K562 (cell line): ENCODE data around the gene NUDCD3. TPM values are rescaled to one million over a fixed set of nuclear protein-coding genes. Genes with fewer than 3 reads are reported as not detected.

Source experiments
- BACH1 ChIP-seq: fragments of 200-800 bp; sonication (Bioruptor generic); IDR thresholded peaks from 2 replicates; pipeline ENCODE4 v1.6.1; 2016; ENCODE audit warnings: missing genetic modification characterization, missing compliant biosample characterization
- BHLHE40 ChIP-seq: IDR thresholded peaks from 2 replicates; pipeline ENCODE4 v1.6.1; 2011; ENCODE audit warnings: low read length, improper control_type of control experiment
- GTF2A2 ChIP-seq: IDR thresholded peaks from 2 replicates; pipeline ENCODE4 v1.6.1; 2016; ENCODE audit warnings: mild to moderate bottlenecking, missing genetic modification characterization, missing compliant biosample characterization
- HOXB6 ChIP-seq: fragments of 250-450 bp; sonication (Bioruptor Pico); IDR thresholded peaks from 2 replicates; pipeline ENCODE4 v1.5.1; 2022; ENCODE audit warnings: mild to moderate bottlenecking, borderline replicate concordance
- HSF4 ChIP-seq: fragments of 250-450 bp; sonication (Bioruptor Pico); IDR thresholded peaks from 2 replicates; pipeline ENCODE4 v2.1.2; 2022; ENCODE audit warnings: mild to moderate bottlenecking, moderate library complexity, borderline replicate concordance
- KDM5B ChIP-seq: fragments of 200-600 bp; sonication (generic); IDR thresholded peaks from 2 replicates; pipeline ENCODE4 v1.6.1; 2012; ENCODE audit warnings: low read depth, mild to moderate bottlenecking, moderate library complexity, low read length, control low read depth, inconsistent platforms; ENCODE audit not compliant: insufficient replicate concordance
- POLR2B ChIP-seq: fragments of 450-650 bp; IDR thresholded peaks from 2 replicates; pipeline ENCODE4 v1.6.1; 2018; ENCODE audit warnings: low read depth; ENCODE audit not compliant: partially characterized antibody
- POLR3A ChIP-seq: IDR thresholded peaks from 2 replicates; pipeline ENCODE4 v1.6.1; 2011; ENCODE audit warnings: borderline replicate concordance, mild to moderate bottlenecking, moderate library complexity; ENCODE audit not compliant: insufficient read length, insufficient read depth; ENCODE audit errors: extremely low read depth
- SRF ChIP-seq, 2 experiments: fragments of 250-450, 450-650 bp in 1 of 2; sonication (Bioruptor Pico) in 1 of 2; sonication (generic) in 1 of 2; formaldehyde crosslinking; IDR thresholded peaks; 2 replicates each; pipeline versions ENCODE4 v1.5.0 to v1.5.1; 2020 to 2022; ENCODE audit warnings: mild to moderate bottlenecking in 1 of 2, missing genetic modification reagents in 1 of 2
- U2AF2 ChIP-seq: fragments of 200-400 bp; formaldehyde crosslinking; optimal IDR thresholded peaks from 2 replicates; pipeline ENCODE3; 2017; ENCODE audit warnings: low read depth, mild to moderate bottlenecking, low read length
- ZC3H8 ChIP-seq: fragments of 450-650 bp; IDR thresholded peaks from 2 replicates; pipeline ENCODE4 v1.6.1; 2017
- ZNF316 ChIP-seq: fragments of 450-650 bp; IDR thresholded peaks from 2 replicates; pipeline ENCODE4 v1.6.1; 2016
- ZNF740 ChIP-seq, 3 experiments: fragments of 200-800 bp in 1 of 3; sonication (Bioruptor generic) in 1 of 3; sonication (generic) in 1 of 3; formaldehyde crosslinking in 1 of 3; IDR thresholded peaks; 2 replicates each; pipeline versions ENCODE4 v1.6.1 to v1.8.0; 2016 to 2022; ENCODE audit warnings: mild to moderate bottlenecking in 2 of 3, missing compliant biosample characterization in 2 of 3, missing genetic modification characterization in 2 of 3, missing genetic modification reagents in 1 of 3
- polyA plus RNA-seq, 8 experiments: library from polyadenylated mRNA; depleted of rRNA in 4 of 8; stranded (reverse) in 5 of 8; unstranded in 3 of 8; fragments of >200 nt; fragmentation: Nextera tagmentation in 2 of 8; fragmentation: Illumina TruSeq in 1 of 8; extraction: Ambion mirVana in 2 of 8; extraction: Trizol in 1 of 8; gene quantifications; 2 replicates each; pipeline versions ENCODE4 v1.2.1 to v1.2.3, GENCODE V29; 2011 to 2014; ENCODE audit warnings: inconsistent platforms in 1 of 8, missing spikeins in 1 of 8
- total RNA-seq, 7 experiments: library from RNA; depleted of rRNA in 6 of 7; stranded (reverse); fragments of >200 nt in 6 of 7; fragmentation: Illumina TruSeq in 2 of 7; extraction: Trizol in 2 of 7; gene quantifications; 2 replicates each; pipeline versions ENCODE4 v1.2.1 to v1.2.3, GENCODE V29; 2011 to 2021; ENCODE audit warnings: low replicate concordance in 1 of 7
- TF ChIP-seq, protein P1 (sequence below): fragments of 250-450 bp; sonication (Bioruptor Pico); IDR thresholded peaks from 2 replicates; pipeline ENCODE4 v1.4.0; 2020; ENCODE audit warnings: mild to moderate bottlenecking, moderate library complexity
- TF ChIP-seq, protein P2 (sequence below): fragments of 250-450 bp; sonication (Bioruptor Pico); IDR thresholded peaks from 2 replicates; pipeline ENCODE4 v1.4.0; 2020; ENCODE audit warnings: mild to moderate bottlenecking, moderate library complexity, borderline replicate concordance
- TF ChIP-seq, protein P3 (sequence below): sonication (generic); formaldehyde crosslinking; IDR thresholded peaks from 2 replicates; pipeline ENCODE4 v1.8.0; 2022; ENCODE audit warnings: missing genetic modification reagents, mild to moderate bottlenecking, moderate library complexity, borderline replicate concordance
- TF ChIP-seq, protein P4 (sequence below): sonication (generic); formaldehyde crosslinking; IDR thresholded peaks from 2 replicates; pipeline ENCODE4 v1.9.0; 2022; ENCODE audit warnings: mild to moderate bottlenecking, missing genetic modification reagents

Gene NUDCD3
- total and polyA plus RNA-seq, 9 of the 15 experiments (the other 6 are each of a cell fraction or from before 2014, with no cell fraction given), result 24.8 to 64.2 (median 42.6) TPM

- TF ChIP-seq BACH1 (no peak), ZNF740 (CRISPR knock-in tag; IDR thresholded peaks at IDR 0.05) (no peak), ZNF740 (tag; IDR thresholded peaks at IDR 0.05) (no peak), GTF2A2 (no peak), HOXB6 (CRISPR knock-in tag) (no peak), SRF (CRISPR knock-in tag; IDR thresholded peaks at IDR 0.05) (no peak), POLR3A (no peak), KDM5B (no peak), POLR2B (no peak), BHLHE40 (no peak), HSF4 (CRISPR knock-in tag) (no peak), U2AF2 (no peak), ZC3H8 (no peak), ZNF316 (peak; percentile 54)
- TF ChIP-seq, protein P1, sequence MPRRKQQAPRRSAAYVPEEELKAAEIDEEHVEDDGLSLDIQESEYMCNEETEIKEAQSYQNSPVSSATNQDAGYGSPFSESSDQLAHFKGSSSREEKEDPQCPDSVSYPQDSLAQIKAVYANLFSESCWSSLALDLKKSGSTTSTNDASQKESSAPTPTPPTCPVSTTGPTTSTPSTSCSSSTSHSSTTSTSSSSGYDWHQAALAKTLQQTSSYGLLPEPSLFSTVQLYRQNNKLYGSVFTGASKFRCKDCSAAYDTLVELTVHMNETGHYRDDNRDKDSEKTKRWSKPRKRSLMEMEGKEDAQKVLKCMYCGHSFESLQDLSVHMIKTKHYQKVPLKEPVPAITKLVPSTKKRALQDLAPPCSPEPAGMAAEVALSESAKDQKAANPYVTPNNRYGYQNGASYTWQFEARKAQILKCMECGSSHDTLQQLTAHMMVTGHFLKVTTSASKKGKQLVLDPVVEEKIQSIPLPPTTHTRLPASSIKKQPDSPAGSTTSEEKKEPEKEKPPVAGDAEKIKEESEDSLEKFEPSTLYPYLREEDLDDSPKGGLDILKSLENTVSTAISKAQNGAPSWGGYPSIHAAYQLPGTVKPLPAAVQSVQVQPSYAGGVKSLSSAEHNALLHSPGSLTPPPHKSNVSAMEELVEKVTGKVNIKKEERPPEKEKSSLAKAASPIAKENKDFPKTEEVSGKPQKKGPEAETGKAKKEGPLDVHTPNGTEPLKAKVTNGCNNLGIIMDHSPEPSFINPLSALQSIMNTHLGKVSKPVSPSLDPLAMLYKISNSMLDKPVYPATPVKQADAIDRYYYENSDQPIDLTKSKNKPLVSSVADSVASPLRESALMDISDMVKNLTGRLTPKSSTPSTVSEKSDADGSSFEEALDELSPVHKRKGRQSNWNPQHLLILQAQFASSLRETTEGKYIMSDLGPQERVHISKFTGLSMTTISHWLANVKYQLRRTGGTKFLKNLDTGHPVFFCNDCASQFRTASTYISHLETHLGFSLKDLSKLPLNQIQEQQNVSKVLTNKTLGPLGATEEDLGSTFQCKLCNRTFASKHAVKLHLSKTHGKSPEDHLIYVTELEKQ, result no peak
- TF ChIP-seq, protein P2, sequence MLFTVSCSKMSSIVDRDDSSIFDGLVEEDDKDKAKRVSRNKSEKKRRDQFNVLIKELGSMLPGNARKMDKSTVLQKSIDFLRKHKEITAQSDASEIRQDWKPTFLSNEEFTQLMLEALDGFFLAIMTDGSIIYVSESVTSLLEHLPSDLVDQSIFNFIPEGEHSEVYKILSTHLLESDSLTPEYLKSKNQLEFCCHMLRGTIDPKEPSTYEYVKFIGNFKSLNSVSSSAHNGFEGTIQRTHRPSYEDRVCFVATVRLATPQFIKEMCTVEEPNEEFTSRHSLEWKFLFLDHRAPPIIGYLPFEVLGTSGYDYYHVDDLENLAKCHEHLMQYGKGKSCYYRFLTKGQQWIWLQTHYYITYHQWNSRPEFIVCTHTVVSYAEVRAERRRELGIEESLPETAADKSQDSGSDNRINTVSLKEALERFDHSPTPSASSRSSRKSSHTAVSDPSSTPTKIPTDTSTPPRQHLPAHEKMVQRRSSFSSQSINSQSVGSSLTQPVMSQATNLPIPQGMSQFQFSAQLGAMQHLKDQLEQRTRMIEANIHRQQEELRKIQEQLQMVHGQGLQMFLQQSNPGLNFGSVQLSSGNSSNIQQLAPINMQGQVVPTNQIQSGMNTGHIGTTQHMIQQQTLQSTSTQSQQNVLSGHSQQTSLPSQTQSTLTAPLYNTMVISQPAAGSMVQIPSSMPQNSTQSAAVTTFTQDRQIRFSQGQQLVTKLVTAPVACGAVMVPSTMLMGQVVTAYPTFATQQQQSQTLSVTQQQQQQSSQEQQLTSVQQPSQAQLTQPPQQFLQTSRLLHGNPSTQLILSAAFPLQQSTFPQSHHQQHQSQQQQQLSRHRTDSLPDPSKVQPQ (CRISPR knock-in tag), result no peak
- TF ChIP-seq, protein P3, sequence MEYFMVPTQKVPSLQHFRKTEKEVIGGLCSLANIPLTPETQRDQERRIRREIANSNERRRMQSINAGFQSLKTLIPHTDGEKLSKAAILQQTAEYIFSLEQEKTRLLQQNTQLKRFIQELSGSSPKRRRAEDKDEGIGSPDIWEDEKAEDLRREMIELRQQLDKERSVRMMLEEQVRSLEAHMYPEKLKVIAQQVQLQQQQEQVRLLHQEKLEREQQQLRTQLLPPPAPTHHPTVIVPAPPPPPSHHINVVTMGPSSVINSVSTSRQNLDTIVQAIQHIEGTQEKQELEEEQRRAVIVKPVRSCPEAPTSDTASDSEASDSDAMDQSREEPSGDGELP (CRISPR knock-in tag), result peak; percentile 61; the same call in 1 of the 2 replicates
- TF ChIP-seq, protein P4, sequence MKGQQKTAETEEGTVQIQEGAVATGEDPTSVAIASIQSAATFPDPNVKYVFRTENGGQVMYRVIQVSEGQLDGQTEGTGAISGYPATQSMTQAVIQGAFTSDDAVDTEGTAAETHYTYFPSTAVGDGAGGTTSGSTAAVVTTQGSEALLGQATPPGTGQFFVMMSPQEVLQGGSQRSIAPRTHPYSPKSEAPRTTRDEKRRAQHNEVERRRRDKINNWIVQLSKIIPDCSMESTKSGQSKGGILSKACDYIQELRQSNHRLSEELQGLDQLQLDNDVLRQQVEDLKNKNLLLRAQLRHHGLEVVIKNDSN (CRISPR knock-in tag), result no peak
Observed at GRCh38 chr7:44348851-44349781, 141.3 kb downstream of the NUDCD3 start (continued).
